SK-N-SH treated with all-trans-retinoic acid at 6 μM for 48 hours (cell line): ENCODE measurements around the gene UNC13B.

ENCODE experiments used
- ATAC-seq: fragments of 200-7000 bp; cut with Tn5 transposase; 3 replicates; pipeline ENCODE4 v1.9.1; 2020; ENCODE audit warnings: mild to moderate bottlenecking, moderate library complexity
- CSDC2 ChIP-seq: fragments of 250-450 bp; sonication (Bioruptor Pico); IDR thresholded peaks from 2 replicates; pipeline ENCODE4 v1.5.0; 2020; ENCODE audit warnings: mild to moderate bottlenecking, moderate library complexity
- ESRRG ChIP-seq: fragments of 250-450 bp; sonication (Bioruptor Pico); IDR thresholded peaks from 2 replicates; pipeline ENCODE4 v1.6.1; 2021; ENCODE audit warnings: mild to moderate bottlenecking
- GLIS3 ChIP-seq: fragments of 250-450 bp; sonication (Bioruptor Pico); IDR thresholded peaks from 2 replicates; pipeline ENCODE4 v1.5.0; 2020; ENCODE audit warnings: mild to moderate bottlenecking, moderate library complexity
- OSR1 ChIP-seq: fragments of 250-450 bp; sonication (Bioruptor Pico); IDR thresholded peaks from 2 replicates; pipeline ENCODE4 v1.8.0; 2022; ENCODE audit warnings: moderate library complexity, mild to moderate bottlenecking, inconsistent platforms
- RARB ChIP-seq: fragments of 250-450 bp; sonication (Bioruptor Pico); IDR thresholded peaks from 2 replicates; pipeline ENCODE4 v1.8.0; 2021; ENCODE audit warnings: mild to moderate bottlenecking, moderate library complexity
- SNAI2 ChIP-seq: fragments of 250-450 bp; sonication (Bioruptor Pico); IDR thresholded peaks from 2 replicates; pipeline ENCODE4 v1.5.0; 2020; ENCODE audit warnings: mild to moderate bottlenecking, moderate library complexity
- TOX ChIP-seq: fragments of 250-450 bp; sonication (Bioruptor Pico); IDR thresholded peaks from 2 replicates; pipeline ENCODE4 v1.8.0; 2021; ENCODE audit warnings: mild to moderate bottlenecking, moderate library complexity, borderline replicate concordance
- ZC3H10 ChIP-seq: fragments of 250-450 bp; sonication (Bioruptor Pico); IDR thresholded peaks from 2 replicates; pipeline ENCODE4 v1.5.1; 2021; ENCODE audit warnings: mild to moderate bottlenecking, moderate library complexity
- ZFP30 ChIP-seq: fragments of 450-650 bp; formaldehyde crosslinking; IDR thresholded peaks from 2 replicates; pipeline ENCODE4 v1.5.0; 2022; ENCODE audit warnings: mild to moderate bottlenecking, moderate library complexity
- ZNF70 ChIP-seq: fragments of 450-650 bp; formaldehyde crosslinking; IDR thresholded peaks from 2 replicates; pipeline ENCODE4 v1.5.0; 2020; ENCODE audit warnings: mild to moderate bottlenecking, moderate library complexity
- TF ChIP-seq, protein P1 (sequence below): fragments of 250-450 bp; sonication (Bioruptor Pico); IDR thresholded peaks from 2 replicates; pipeline ENCODE4 v1.5.1; 2020; ENCODE audit warnings: low read depth, mild to moderate bottlenecking, moderate library complexity
- TF ChIP-seq, protein P2 (sequence below): fragments of 250-450 bp; sonication (Bioruptor Pico); IDR thresholded peaks from 2 replicates; pipeline ENCODE4 v1.8.0; 2021; ENCODE audit warnings: low read depth, mild to moderate bottlenecking, moderate library complexity, borderline replicate concordance
- TF ChIP-seq, protein P3 (sequence below): fragments of 250-450 bp; sonication (Bioruptor Pico); IDR thresholded peaks from 2 replicates; pipeline ENCODE4 v1.5.1; 2021; ENCODE audit warnings: mild to moderate bottlenecking, moderate library complexity
- TF ChIP-seq, protein P4 (sequence below): fragments of 250-450 bp; sonication (Bioruptor Pico); IDR thresholded peaks from 2 replicates; pipeline ENCODE4 v1.5.0; 2020; ENCODE audit warnings: mild to moderate bottlenecking, moderate library complexity
- TF ChIP-seq, protein P5 (sequence below): fragments of 250-450 bp; sonication (Bioruptor Pico); IDR thresholded peaks from 2 replicates; pipeline ENCODE4 v1.8.0; 2020; ENCODE audit warnings: mild to moderate bottlenecking, moderate library complexity, borderline replicate concordance

The UNC13B gene

DNA sequence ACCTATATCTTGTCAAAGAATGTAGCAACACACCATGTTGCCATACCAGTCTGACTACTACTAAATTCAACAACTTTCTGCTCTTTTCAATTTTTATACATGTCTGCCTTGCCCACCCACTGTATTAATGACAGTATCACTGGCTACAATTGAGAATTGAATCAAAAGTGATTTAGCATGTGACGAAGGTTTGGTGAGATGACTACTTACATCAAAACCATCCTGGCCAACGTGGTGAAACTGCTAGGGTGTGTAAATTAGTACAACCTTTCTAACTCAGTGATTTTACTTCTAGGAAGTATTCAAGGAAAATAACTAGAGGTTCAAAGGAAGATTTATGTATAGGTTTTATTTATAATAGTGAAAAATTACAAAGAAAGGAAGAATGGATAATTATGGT lies 109.8 kb downstream of the UNC13B start:
- TF ChIP-seq, protein P1, sequence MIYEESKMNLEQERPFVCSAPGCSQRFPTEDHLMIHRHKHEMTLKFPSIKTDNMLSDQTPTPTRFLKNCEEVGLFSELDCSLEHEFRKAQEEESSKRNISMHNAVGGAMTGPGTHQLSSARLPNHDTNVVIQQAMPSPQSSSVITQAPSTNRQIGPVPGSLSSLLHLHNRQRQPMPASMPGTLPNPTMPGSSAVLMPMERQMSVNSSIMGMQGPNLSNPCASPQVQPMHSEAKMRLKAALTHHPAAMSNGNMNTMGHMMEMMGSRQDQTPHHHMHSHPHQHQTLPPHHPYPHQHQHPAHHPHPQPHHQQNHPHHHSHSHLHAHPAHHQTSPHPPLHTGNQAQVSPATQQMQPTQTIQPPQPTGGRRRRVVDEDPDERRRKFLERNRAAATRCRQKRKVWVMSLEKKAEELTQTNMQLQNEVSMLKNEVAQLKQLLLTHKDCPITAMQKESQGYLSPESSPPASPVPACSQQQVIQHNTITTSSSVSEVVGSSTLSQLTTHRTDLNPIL (CRISPR knock-in tag) = no peak
- TF ChIP-seq, protein P2, sequence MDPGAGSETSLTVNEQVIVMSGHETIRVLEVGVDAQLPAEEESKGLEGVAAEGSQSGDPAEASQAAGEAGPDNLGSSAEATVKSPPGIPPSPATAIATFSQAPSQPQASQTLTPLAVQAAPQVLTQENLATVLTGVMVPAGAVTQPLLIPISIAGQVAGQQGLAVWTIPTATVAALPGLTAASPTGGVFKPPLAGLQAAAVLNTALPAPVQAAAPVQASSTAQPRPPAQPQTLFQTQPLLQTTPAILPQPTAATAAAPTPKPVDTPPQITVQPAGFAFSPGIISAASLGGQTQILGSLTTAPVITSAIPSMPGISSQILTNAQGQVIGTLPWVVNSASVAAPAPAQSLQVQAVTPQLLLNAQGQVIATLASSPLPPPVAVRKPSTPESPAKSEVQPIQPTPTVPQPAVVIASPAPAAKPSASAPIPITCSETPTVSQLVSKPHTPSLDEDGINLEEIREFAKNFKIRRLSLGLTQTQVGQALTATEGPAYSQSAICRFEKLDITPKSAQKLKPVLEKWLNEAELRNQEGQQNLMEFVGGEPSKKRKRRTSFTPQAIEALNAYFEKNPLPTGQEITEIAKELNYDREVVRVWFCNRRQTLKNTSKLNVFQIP (CRISPR knock-in tag) = no peak
- TF ChIP-seq GLIS3 (CRISPR knock-in tag) = no peak
- TF ChIP-seq, protein P3, sequence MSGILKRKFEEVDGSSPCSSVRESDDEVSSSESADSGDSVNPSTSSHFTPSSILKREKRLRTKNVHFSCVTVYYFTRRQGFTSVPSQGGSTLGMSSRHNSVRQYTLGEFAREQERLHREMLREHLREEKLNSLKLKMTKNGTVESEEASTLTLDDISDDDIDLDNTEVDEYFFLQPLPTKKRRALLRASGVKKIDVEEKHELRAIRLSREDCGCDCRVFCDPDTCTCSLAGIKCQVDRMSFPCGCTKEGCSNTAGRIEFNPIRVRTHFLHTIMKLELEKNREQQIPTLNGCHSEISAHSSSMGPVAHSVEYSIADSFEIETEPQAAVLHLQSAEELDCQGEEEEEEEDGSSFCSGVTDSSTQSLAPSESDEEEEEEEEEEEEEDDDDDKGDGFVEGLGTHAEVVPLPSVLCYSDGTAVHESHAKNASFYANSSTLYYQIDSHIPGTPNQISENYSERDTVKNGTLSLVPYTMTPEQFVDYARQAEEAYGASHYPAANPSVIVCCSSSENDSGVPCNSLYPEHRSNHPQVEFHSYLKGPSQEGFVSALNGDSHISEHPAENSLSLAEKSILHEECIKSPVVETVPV (CRISPR knock-in tag) = no peak
- TF ChIP-seq RARB = no peak
- no peak for ATAC-seq

DNA sequence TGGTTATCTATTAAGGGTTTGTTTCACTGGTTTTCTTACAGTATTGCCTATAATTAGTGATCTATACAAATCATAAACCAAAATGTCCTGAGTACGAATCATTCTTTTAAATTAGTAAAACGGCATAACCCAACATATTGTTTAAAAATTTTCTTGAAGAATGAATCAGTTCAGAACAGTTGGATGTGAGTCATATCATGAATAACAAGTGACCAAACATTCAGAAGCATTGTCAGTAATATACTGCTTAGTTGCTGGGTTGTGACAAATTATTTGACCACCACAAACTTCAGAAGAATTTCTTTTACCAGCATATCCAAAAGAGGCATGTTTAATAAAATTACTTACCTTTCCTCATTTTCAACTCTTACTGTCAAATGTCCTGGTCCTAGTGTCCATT lies 111.2 kb downstream of the UNC13B start:
- ATAC-seq = no peak; the same call in 2 of the 3 replicates
- TF ChIP-seq ZC3H10 (CRISPR knock-in tag) = no peak
- TF ChIP-seq, protein P4, sequence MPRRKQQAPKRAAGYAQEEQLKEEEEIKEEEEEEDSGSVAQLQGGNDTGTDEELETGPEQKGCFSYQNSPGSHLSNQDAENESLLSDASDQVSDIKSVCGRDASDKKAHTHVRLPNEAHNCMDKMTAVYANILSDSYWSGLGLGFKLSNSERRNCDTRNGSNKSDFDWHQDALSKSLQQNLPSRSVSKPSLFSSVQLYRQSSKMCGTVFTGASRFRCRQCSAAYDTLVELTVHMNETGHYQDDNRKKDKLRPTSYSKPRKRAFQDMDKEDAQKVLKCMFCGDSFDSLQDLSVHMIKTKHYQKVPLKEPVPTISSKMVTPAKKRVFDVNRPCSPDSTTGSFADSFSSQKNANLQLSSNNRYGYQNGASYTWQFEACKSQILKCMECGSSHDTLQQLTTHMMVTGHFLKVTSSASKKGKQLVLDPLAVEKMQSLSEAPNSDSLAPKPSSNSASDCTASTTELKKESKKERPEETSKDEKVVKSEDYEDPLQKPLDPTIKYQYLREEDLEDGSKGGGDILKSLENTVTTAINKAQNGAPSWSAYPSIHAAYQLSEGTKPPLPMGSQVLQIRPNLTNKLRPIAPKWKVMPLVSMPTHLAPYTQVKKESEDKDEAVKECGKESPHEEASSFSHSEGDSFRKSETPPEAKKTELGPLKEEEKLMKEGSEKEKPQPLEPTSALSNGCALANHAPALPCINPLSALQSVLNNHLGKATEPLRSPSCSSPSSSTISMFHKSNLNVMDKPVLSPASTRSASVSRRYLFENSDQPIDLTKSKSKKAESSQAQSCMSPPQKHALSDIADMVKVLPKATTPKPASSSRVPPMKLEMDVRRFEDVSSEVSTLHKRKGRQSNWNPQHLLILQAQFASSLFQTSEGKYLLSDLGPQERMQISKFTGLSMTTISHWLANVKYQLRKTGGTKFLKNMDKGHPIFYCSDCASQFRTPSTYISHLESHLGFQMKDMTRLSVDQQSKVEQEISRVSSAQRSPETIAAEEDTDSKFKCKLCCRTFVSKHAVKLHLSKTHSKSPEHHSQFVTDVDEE (CRISPR knock-in tag) = no peak
- TF ChIP-seq SNAI2 = no peak
- TF ChIP-seq, protein P1 (CRISPR knock-in tag) = no peak
- no peak for TF ChIP-seq ESRRG
- TF ChIP-seq ZFP30 = no peak
- no peak for TF ChIP-seq ZNF70 (CRISPR knock-in tag)
- no peak for TF ChIP-seq OSR1 (CRISPR knock-in tag)
- TF ChIP-seq, protein P5, sequence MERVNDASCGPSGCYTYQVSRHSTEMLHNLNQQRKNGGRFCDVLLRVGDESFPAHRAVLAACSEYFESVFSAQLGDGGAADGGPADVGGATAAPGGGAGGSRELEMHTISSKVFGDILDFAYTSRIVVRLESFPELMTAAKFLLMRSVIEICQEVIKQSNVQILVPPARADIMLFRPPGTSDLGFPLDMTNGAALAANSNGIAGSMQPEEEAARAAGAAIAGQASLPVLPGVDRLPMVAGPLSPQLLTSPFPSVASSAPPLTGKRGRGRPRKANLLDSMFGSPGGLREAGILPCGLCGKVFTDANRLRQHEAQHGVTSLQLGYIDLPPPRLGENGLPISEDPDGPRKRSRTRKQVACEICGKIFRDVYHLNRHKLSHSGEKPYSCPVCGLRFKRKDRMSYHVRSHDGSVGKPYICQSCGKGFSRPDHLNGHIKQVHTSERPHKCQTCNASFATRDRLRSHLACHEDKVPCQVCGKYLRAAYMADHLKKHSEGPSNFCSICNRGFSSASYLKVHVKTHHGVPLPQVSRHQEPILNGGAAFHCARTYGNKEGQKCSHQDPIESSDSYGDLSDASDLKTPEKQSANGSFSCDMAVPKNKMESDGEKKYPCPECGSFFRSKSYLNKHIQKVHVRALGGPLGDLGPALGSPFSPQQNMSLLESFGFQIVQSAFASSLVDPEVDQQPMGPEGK (CRISPR knock-in tag) = no peak

DNA sequence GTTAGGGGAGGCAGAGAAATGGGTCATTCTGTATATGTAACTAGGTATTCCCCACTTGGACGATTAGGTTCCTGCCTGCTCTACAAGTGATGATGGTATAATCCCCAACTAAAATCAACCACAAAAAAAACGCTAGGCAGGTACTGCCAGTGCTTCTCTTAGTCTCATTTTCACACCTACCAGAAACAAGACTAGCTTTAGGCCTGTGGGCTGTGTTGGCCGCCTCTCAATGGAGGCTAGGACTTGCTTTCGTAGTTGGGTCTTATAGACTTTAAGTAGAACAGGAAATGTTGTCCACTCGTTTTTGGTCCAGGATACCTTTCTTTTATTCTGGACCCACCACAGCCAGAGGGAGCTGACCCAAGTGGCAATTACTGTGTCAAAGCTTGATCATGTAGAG lies 111.8 kb downstream of the UNC13B start:
- no peak for ATAC-seq
- TF ChIP-seq TOX (CRISPR knock-in tag) (no peak), SNAI2 (no peak), CSDC2 (CRISPR knock-in tag) (no peak), GLIS3 (CRISPR knock-in tag) (no peak)
- TF ChIP-seq, protein P1 (CRISPR knock-in tag) = no peak
- TF ChIP-seq, protein P4 (CRISPR knock-in tag) = no peak
- TF ChIP-seq, protein P3 (CRISPR knock-in tag) = no peak
- TF ChIP-seq, protein P2 (CRISPR knock-in tag) = no peak
